Neural progenitor cell (in vitro differentiated cells): Measurements from ENCODE around the gene MORN5.

Experiments used
- CTCF ChIP-seq: fragments of 200-600 bp; sonication (generic); IDR thresholded peaks from 2 replicates; pipeline ENCODE4 v1.5.1; 2017; ENCODE audit warnings: antibody characterized with exemption, mild to moderate bottlenecking
- EZH2phosphoT487 ChIP-seq: fragments of 200-600 bp; sonication (generic); IDR thresholded peaks from 2 replicates; pipeline ENCODE4 v1.6.1; 2017; ENCODE audit warnings: antibody characterized with exemption

- TF ChIP-seq CTCF (no peak), EZH2phosphoT487 (no peak)
Measured at GRCh38 chr9:122133984-122134535, 25.6 kb upstream of the MORN5 start.
